NT2/D1 (cell line): ENCODE measurements around the gene AKAP13.
"Not testable (repeated sequence)": the region's sequence is repeated elsewhere in the genome, so short reads cannot be mapped to it uniquely, and the experiment has no call there.

Experiments
- SUZ12 ChIP-seq: IDR thresholded peaks from 2 replicates; pipeline ENCODE4 v1.6.1; 2011; ENCODE audit not compliant: insufficient read length, insufficient read depth; ENCODE audit errors: extremely low read depth
- YY1 ChIP-seq: IDR thresholded peaks from 2 replicates; pipeline ENCODE4 v1.6.1; 2011; ENCODE audit not compliant: insufficient read length, insufficient read depth
- ZNF274 ChIP-seq: IDR thresholded peaks from 2 replicates; pipeline ENCODE4 v1.6.1; 2011; ENCODE audit warnings: mild to moderate bottlenecking, low read depth, low read length

GRCh38 chr15:85487796-85488195 is 107.4 kb downstream of the AKAP13 start:
- TF ChIP-seq YY1, ZNF274, SUZ12: not testable (repeated sequence)
